Stimulated activated CD4-positive, alpha-beta T cell treated with anti-CD3 and anti-CD28 coated beads, Interleukin-1b, Interleukin-23, amount 100 ng/mL, for 1 hour (primary cell): ENCODE results near the gene STOML1.
A peak's percentile ranks its signal among the peaks of the same experiment; 100 is the strongest.

Source experiments
- DNase-seq, 2 donors: peaks; one replicate each; pipeline ENCODE4 v3.0.0-alpha.2; 2020; ENCODE audit warnings: low read depth in 2 of 2

Gene STOML1

GRCh38 chr15:73991726-73992593, at the start of gene STOML1:
Gene STOML1, minus strand, starts transcription at chr15:73992295. Its CDS starts 72 bp downstream, at chr15:73992223.
- peak; percentile 84 to 99 for DNase-seq

GRCh38 chr15:74041311-74041756, 49.2 kb upstream of the STOML1 start:
- no peak for DNase-seq

- DNase-seq: no peak
Observed at GRCh38 chr15:74040109-74040850, 48.2 kb upstream of the STOML1 start.

GRCh38 chr15:74039656-74040010, 47.5 kb upstream of the STOML1 start:
- DNase-seq: no peak

- DNase-seq: no peak
Observed at GRCh38 chr15:74038707-74039655, 46.9 kb upstream of the STOML1 start.

GRCh38 chr15:74037171-74038117, 45.3 kb upstream of the STOML1 start:
- no peak for DNase-seq

- no peak for DNase-seq
Observed at GRCh38 chr15:74036271-74037170, 44.4 kb upstream of the STOML1 start.

- DNase-seq: no peak
Observed at GRCh38 chr15:74035121-74036017, 43.3 kb upstream of the STOML1 start.

- DNase-seq: no peak
Observed at GRCh38 chr15:74034206-74034755, 42.2 kb upstream of the STOML1 start.

GRCh38 chr15:74032606-74033561, 40.8 kb upstream of the STOML1 start:
- DNase-seq: no peak

GRCh38 chr15:74032046-74032445, 40.0 kb upstream of the STOML1 start:
- no peak for DNase-seq

GRCh38 chr15:74028646-74029045, 36.6 kb upstream of the STOML1 start:
- no peak for DNase-seq

- DNase-seq: no peak
Observed at GRCh38 chr15:74027688-74028087, 35.6 kb upstream of the STOML1 start.

GRCh38 chr15:74025436-74025835, 33.3 kb upstream of the STOML1 start:
- no peak for DNase-seq

GRCh38 chr15:74024687-74025086, 32.6 kb upstream of the STOML1 start:
- DNase-seq: no peak

GRCh38 chr15:74022706-74023470, 30.8 kb upstream of the STOML1 start:
- no peak for DNase-seq
